T1000 (cell line): ENCODE results near the gene KRTAP5-4.
"Not testable (repeated sequence)": the region's sequence is repeated elsewhere in the genome, so short reads cannot be mapped to it uniquely, and the experiment has no call there.

Experiments used
- DNase-seq: peaks from one replicate; lab custom pipeline; 2025; ENCODE audit warnings: mixed read lengths; lab: John Stamatoyannopoulos, UW

Gene KRTAP5-4, protein sequence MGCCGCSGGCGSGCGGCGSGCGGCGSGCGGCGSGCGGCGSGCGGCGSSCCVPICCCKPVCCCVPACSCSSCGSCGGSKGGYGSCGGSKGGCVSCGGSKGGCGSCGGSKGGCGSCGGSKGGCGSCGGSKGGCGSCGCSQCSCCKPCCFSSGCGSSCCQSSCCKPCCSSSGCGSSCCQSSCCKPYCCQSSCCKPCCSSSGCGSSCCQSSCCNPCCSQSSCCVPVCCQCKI

DNA sequence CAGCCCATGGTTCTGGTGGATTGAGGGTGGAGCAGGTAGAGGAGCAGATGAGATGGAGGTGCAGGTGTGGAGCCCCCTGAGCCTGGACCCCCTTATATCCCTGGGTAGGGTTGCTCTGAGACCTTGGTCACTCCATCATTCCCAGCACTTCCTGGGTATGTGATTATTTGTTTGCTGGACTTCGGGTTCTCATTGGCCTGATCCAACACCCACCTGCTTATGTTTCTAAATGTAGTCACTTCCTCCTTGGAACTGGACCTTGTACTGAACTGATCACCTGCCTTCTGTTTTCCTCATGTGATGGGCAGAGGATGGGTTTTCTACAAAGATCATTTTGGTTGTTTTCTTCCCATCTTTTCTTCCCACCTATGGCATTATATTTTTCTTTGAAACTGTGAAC is at the start of gene KRTAP5-4:
Gene KRTAP5-4 (minus strand): TSS at position 53 of the 400 bp plus-strand sequence. CDS start 45 bp downstream, at position 8.
- no peak for DNase-seq

DNA sequence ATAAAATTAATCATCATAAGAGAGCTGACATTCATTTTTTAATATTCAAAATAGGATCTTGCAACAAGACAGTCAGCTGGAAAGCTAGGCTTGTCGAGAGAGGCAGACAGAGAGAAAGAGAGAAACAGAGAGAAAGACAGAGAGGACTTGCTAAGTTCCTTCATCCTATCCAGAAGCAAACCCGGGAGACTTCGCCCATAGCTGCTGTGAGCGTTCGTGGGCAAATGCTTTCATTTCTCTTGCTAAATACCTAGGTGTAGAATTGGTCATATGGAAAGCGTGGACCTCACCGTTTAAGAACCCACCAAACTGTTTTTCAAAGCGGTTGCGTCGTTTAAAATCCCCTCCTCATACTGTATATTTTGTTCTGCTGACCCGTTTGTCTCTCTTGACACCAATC is 49.7 kb upstream of the KRTAP5-4 start:
- DNase-seq, result no peak

DNA sequence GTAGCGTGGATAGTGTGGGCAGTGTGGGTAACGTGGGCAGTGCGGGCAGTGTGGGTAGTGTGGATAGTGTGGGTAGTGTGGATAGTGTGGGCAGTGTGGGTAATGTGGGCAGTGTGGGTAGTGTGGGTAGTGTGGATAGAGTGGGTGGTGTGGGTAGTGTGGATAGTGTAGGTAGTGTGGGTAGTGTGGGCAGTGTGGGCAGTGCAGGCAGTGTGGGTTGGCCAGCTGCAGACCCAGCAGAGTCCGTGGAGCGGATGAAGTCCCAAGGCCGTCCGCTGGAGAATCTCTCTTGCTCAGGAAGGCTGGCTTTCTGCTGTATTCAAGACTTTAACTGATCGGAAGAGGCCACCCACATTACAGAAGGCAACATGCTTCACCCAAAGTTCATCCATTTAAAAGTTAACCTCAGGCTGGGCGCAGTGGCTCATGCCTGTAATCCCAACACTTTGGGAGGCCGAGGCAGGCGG is 49.0 kb upstream of the KRTAP5-4 start:
- no peak for DNase-seq

DNA sequence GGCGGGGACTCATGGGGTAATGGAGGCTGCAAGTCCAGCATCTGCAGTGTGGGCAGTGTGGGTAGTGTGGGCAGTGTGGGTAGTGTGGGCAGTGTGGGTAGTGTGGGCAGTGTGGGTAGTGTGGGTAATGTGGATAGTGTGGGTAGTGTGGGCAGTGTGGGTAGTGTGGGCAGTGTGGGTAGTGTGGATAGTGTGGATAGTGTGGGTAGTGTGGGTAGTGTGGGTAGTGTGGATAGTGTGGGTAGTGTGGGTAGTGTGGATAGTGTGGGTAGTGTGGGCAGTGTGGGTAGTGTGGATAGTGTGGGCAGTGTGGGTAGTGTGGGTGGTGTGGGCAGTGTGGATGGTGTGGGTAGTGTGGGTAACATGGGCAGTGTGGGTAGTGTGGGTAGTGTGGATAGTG is 48.5 kb upstream of the KRTAP5-4 start:
- not testable (repeated sequence) for DNase-seq

DNA sequence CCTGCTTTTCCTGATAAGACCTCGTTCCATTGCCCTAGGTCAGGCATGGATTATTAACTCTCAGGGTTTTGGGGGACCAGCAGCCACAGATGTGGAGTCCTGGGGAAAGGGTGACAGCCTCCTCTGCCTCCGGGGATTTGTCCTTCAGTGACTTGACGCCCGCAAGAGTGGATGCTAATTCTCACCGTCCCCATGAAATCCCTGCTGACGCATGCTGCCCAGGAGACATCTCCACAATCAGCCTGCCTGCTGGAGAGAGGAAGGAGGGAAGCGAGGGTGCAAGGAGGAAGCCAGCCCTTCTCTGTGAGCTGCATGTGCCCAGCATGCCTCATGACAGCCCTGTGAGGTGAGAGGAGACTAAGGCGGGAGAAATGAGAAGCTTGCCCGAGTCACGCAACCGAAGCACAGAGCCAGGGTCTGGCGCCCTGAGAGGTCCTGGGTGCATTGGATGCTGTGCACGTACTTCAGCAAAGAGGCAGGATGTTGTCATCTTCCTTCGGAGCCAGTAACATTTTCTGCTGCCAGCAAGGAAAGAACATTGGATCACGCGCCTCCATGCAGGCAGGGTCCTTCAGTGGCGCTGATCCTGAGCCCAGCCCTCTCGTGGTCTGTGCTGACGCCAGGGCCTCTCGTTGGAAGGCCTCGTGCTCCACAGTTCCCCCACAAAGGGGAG is 47.7 kb upstream of the KRTAP5-4 start:
- DNase-seq, result no peak

DNA sequence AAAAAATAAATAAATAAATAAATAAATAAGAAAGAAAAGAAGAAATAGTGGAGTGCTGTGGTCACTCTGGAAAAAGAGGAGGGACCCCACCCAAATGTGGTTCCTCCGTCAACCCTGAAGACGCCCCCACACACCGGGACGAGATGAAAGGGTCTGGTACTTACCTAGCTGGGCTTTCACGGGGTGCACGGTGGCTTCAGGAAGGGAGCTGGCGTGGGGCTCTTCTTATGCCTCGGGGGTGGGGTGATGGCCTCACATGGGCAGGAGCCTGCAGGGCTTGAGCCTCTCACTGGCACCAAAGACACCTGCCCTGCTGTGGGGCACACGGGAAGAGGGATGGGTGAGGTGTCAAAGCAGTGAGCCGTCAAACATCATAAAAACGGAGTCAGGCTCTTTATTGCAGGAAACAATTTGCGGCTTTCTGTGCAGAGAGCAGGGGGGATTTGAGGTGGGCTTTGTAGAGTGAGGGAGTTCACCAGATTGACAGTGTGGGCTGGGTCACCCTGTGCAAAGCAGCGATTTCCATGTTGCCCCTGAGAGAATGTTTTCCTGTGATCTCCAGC is 47.1 kb upstream of the KRTAP5-4 start:
- DNase-seq, result no peak

DNA sequence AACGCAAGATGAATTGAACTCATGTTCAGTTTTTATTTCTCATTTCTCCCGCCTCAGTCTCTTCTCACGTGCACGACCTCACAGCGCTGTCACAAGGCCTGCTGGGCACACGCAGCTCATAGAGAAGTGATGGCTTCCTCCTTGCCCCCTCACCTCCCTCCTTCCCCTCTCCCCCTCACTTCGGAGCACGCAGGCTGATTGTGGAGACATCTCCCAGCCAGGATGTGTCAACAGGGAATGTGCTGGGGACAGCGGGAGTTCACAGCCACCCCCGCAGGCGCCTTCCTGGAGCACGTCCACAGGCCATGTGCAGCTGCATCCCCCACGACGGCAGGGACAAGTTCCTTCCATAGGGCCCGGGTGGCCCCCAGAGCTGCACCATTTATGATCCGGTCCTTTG is 46.0 kb upstream of the KRTAP5-4 start:
- DNase-seq, result no peak

DNA sequence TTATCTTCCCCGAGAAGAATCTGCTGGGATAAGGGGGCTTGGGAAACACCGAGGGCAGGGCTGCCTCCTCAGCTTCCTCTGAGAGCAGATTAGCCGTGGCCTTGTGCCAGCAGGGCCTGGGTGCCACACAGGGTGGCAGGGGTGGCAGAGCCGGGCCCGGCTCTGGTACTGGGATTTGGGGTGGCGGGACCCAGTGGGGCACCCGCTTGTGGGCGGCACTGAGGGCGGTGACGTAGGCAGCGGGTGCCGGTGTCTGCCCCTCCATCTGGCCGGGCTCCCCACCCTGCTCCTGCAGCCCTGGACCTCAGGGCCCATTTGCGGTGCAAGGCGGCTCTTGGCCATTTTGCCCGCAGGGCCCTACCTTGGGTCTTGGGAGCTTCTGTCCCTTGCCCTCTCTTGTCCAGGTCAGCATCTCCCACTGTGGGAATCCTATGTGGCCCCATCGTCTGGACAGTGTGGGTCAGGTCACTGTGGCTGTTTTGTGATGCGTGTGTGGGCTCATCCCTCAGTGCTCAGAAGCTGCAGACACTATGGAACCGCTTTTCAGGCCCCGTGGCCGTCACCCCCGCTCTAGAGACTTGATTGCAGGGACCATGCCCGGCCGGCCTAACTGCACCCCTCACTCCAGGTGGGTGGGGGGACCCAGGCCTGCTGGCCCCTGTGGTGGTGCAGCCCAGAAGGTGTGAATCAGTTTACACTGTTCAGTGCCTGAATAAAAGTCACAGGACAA is 45.3 kb upstream of the KRTAP5-4 start:
- no peak for DNase-seq

DNA sequence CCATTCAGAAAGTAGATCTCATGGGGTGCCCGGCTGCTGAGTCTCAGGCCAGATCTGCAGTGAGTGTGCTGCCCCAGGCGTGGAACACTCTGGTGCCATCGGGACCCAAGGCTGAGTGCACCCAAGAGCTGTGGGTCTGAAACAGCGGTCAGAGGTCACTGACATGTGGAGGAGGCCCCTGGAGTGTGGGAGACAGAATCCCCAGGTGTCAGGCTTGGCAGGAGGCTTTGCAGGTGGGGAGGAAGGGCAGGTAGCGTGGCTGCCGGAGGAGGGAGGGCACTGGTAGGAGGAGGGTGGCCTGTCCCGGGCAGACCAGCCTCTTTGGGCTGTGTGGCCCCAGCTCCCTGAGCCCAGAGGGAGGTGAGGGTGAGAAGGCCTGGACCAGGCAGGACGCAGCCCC is 43.4 kb upstream of the KRTAP5-4 start:
- no peak for DNase-seq

DNA sequence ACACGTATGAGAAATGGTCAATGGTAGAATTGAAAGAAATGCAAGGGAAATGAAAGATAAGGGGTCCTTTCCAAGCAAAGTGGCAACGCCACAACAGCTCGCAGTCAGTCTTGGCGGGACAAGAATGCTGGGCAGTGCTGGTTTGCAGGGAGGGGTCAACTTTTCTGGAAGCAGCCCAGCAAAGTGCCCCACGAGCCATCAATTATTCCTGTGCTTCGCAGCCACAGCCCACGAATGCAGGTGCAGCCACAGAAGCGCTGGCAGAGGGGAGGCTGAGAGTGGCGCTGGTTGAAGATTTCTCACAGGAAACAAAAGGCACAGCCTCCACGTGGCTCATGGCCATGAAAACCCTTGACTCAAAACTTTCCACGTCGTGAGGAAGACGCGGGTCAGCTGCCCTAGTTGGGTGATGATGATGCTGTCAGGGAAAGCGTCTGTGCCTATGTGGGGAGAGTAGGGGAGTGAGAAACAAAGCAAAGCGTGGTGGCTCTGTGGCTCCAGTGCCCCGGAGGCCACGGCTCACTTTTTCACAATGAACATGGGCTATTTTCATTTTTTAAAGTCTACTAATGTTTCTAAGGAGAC is 40.9 kb upstream of the KRTAP5-4 start:
- not testable (repeated sequence) for DNase-seq

DNA sequence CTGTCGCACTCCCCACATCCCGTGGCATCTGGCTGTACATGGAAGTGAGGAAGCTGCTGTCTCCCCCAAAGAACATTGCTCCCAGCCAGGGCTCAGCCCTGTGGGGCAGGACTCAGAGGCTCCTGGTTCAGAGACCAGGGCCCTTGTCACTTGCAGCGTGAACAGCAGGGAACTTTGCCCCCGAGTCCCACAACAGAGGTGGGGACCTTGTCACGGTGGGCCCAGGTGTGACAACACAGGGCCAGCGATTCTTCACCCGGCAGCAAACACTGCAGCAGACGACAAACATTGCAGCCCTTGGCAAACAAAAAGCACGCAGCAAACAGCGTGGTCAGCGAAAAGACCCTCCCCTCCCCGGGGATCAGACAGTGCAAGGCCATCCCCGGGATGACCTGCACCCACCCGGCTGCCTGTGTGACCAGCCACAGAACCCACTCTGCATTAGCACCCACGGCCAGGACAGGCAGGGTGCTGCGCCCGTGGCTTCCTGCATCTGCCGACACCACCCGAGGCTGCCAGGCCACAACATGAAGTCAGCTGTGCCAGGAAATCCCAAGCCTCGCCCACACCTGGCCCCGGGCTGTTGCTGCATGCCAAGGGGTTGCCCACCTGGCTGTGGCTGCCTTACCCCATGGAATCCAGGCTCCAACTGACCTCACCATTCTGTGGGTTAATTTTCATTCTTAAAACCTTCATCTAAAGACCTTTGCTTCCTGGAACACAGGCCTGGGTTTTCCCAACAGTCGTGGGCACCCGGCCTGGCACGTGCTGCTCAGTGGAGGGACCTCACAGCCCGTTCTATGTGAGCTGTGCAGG is 39.7 kb upstream of the KRTAP5-4 start:
- DNase-seq, result not testable (repeated sequence)

DNA sequence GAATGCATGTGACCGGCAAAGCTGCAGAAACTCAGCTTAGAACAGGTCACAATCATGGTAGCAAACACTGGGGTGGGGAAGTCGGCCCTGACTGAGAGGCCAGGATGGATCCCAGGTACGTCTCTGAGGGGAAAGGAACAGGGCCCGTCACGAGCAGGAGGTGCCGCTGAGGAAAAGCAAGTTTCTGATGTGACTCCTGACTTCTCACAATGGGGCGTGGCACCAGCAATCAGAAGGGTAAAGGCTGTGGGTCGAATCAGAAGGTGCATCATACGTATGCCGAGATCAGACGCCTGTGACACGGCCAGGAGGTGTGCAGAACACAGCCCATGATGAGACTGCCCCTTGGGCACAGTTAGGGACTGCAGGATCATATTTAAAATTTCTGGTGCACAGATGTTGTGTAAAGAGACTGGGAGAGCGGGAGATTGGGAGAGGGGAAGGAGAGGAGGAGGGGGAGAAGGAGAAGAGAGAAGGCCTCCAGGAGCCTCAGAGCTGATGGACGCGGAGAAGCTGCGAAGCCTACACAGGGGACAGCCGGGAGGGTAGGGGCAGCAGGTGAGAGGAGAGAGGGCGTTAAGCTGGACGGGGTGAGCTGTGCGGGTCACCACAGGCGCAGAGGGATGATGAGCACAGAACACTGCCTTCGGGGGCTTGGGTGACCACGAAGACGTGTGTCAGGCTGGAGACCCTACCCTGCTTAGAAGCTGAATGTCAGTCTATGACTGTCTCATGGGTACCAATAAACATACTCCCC is 38.4 kb upstream of the KRTAP5-4 start:
- no peak for DNase-seq

DNA sequence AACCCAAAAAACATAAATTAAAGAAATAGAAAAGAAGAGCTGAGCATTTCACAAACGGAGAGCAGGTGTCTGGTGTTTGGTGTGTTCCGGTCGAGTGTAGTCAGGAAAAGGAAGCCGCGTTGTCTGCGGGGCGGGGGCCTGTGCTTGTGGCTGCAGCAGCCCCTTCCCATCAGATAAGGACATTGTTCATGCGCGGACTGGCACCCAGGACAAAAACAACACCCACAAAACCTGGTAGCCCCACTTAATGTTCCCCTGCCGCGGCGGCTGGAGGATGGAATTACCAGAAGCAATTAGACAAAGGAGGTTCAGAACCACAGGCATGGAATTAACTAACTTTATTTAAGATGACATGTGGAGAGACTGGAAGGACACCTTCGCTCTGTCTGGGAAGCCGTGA is 37.6 kb upstream of the KRTAP5-4 start:
- no peak for DNase-seq

DNA sequence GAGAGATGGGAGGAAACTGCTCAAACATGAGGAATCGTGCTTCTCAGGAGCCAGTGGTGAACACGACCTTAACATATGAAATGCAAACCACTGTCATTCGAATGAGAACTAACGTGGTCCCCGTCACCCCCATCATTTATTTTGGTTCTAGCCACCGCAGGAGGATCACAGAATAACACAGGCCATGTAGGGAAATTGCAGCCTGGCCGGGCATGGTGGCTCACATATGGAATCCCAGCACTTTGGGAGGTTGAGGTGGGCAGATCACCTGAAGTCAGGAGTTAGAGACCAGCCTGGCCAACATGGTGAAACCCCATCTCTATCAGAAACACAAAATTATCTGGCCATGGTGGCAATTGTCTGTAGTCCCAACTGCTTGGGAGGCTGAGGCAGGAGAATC is 34.7 kb upstream of the KRTAP5-4 start:
- DNase-seq, result no peak

DNA sequence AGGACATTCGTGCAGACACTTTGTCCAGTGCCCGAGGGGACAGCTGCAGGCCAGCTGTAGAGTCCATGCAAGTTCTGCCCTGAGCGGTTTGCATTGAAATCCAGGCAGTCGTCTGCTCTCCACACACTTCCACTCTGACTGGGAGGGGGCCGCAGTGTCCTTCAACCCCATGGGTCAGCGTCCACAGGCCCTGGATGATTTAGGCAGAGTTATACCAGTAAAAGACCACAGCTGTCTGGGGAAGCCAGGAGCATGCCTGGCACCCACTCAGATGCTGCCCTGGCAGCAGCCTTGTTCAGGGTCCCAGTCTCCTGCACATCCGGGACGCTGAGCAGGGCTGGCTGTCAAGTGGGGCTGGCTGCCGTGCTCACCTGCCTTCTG is 34.1 kb upstream of the KRTAP5-4 start:
- DNase-seq, result no peak

DNA sequence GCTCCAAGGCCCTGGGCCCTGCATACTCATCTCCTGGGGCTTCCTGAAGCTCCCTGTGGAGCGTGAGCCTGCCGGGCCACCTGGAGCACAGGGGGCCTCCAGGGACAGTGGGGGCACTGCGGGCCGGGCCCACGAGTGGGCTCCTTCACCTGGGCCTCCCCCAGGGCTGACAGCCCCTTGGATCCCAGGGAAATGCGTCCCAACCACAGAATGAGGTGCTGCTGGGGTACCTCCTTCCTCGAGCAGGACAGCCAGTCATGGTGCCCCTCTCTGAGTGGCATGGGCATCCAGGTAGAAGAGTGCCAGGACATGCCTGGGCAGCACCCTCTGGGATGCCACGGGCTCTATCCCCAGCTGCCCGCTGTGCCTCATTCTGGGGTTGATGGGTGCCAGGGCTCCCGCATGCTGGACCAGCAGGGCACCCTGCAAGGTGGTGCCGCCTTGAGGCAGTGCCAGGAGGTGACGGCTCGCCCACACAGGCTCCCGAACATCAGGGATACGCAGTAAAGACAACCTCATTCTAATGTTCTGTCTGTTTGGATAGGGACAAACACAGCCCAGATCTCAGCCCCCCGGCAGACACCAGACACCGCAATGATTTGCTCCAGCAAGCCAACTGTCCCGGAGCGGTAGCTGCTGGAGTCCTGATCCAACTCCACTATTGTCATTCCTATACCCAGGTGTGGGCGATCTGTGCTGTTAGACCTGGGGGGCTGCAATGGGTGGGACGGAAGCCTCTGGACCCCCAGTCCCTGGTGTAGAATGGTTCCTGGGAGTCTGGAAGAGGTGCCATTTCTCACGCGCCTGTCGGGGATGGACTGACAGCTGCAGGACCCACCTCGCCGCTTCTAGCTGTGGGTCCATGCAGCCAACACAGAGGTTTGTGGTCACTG is 33.5 kb upstream of the KRTAP5-4 start:
- DNase-seq, result no peak

DNA sequence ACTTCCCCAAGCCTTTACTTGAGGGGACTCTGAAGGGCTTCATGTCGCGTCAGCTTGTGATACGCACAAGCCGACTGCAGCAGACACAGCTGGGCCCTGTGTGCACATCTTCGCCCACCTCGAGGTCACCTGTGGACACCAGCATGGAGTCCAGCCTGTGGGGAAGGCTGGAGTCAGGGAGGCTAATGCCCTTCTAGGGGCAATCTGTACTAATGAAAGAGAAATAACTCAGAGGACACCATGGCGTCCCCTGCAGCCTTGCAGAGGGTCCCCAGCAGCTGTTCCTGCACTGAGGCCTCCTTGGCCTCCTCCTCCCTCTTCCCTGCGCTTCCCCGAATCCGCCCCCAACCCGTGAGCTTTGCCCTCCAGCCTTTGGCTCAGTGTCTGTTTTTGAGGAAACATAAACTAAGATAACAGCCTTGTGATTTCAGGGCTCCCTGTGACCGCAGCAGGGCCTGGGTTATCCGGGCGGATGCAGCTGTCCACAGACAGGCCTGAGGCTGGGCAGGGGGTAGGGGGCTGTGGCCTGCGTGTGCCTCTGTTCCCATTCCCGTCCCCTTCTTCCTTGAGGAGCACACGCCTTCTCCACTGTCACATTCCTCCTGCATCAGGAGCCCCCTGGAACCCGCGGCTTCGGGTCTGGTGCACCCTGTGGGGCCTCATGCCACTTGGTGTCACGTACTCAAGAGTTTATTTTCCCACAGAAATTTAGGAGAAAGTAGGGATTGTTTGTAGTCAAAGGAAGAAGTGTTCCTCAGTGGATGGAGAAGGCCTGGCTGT is 32.6 kb upstream of the KRTAP5-4 start:
- DNase-seq, result no peak

DNA sequence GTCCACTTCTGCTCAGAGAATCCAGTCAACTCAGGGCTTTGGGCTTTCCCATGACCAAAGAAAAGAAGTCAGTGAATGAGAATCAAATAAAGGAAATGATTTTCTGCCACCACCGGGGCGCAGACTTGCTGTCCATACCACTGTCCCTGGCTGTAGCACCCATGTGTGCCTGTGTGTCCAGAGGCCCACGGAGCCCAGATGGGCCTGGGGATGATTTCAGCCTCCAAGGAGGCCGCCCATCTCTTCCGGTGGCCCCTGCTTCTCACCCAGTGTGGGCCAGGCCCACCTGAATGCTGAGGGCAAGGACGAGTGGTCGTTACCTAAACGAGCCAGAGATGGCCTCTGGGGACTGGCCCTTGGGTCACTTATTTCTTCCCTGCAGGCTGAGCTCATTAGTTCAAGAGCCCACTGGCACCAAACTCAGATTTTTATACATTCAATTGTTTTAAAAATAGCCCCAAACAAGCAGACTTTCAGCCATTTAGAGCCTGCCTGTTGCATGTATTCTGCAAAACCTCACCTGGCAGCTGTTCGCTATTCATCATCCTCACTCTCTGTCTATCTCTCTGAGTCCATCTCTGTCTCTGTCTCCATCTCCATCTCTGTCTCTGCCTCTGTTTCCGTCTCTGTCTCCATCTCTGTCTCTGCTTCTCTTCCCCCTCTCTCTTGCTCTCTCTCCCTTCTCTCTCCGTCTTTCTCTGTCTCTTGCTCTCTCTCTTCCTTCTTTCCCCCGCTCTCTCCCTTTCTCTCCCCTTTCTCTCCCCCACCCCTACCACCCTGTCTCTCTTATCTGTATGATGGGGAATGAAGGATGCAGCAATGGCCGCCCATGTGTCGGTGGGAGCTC is 31.8 kb upstream of the KRTAP5-4 start:
- no peak for DNase-seq
